ENCODE results near the gene COL25A1. TPM values are rescaled to one million over a fixed set of nuclear protein-coding genes. Genes with fewer than 3 reads are reported as not detected.

COL25A1 gene
- total RNA-seq, 1 experiment from 2014 or later = 4.2 TPM

- Histone ChIP-seq H3K4me2 (ENCODE audit: insufficient read depth, insufficient read length, low read length) (no peak overlapping the region), H2AK5ac (ENCODE audit: insufficient read length, low read length) (no peak overlapping the region), H4K20me1 (ENCODE audit: control insufficient read depth, insufficient read depth, insufficient read length) (no peaks in the 10 kb centered on the region), H2BK12ac (ENCODE audit: insufficient read length, low read depth, low read length) (no peak overlapping the region), H3K14ac (ENCODE audit: insufficient read depth, low read length) (no peak overlapping the region), H3K23ac (ENCODE audit: insufficient read length, low read depth, low read length) (no peak overlapping the region), H3K56ac (ENCODE audit: insufficient read length, low read depth, low read length) (no peak overlapping the region), H3K4me1 (ENCODE audit: insufficient read depth, low read length) (peaks cover 4% of the 10 kb centered on the region), H3K4ac (ENCODE audit: low read depth, low read length) (no peak overlapping the region), H3T11ph (ENCODE audit: low read length) (no peak overlapping the region), H4K5ac (ENCODE audit: insufficient read length, low read depth, low read length) (no peak overlapping the region), H2BK15ac (ENCODE audit: low read depth, low read length) (no peak overlapping the region), H3K27ac (ENCODE audit: insufficient read length, low read depth, low read length) (no peak overlapping the region), H3K79me2 (ENCODE audit: insufficient read depth, low read length) (no peaks in the 10 kb centered on the region), H2BK5ac (ENCODE audit: insufficient read length, low read length) (no peak overlapping the region), H3K9me3 (ENCODE audit: control insufficient read depth, low read depth, low read length) (no peaks in the 10 kb centered on the region), H3K79me1 (ENCODE audit: insufficient read depth, low read depth, low read length, poor library complexity, severe bottlenecking) (no peaks in the 10 kb centered on the region), H3K27me3 (ENCODE audit: insufficient read depth, low read length) (no peaks in the 10 kb centered on the region), H3K23me2 (ENCODE audit: insufficient read length, low read depth, low read length, poor library complexity, severe bottlenecking) (no peaks in the 10 kb centered on the region), H3K18ac (ENCODE audit: insufficient read length, low read depth, low read length) (no peak overlapping the region), H3K9ac (ENCODE audit: extremely low read depth, insufficient read length, low read length) (no peak overlapping the region), H4K8ac (replicated peaks; ENCODE audit: insufficient read length, low read depth, low read length) (no peak overlapping the region), H2BK120ac (ENCODE audit: low read depth, low read length, poor library complexity, severe bottlenecking) (no peak overlapping the region), H4K91ac (ENCODE audit: insufficient read length, low read depth, low read length) (no peak overlapping the region), H2AFZ (ENCODE audit: low read length) (no peak overlapping the region), H2BK20ac (ENCODE audit: low read depth, low read length, poor library complexity, severe bottlenecking) (no peak overlapping the region)
- WGBS (ENCODE audit: extremely low coverage, insufficient read length, low lambda C conversion rate) = no CpG with 5 or more reads among the region's 2 CpGs
- no peak for DNase-seq
- H3K4me1 Mint-ChIP-seq = peaks cover 57 to 61% of the 10 kb centered on the region in 2 experiments
- H3K9me3 Mint-ChIP-seq = no peaks in the 10 kb centered on the region
- H3K4me3 Mint-ChIP-seq = no peak overlapping the region
- no peaks in the 10 kb centered on the region for H3K36me3 Mint-ChIP-seq (ENCODE audit: insufficient read depth in 1 of 3, low read depth in 3 of 3)
- no peaks in the 10 kb centered on the region for H3K27me3 Mint-ChIP-seq (ENCODE audit: low read depth)
- no peak for TF ChIP-seq CTCF (conservative IDR thresholded peaks at IDR 0.05)
- peak overlapping the region; percentile 37 to 95 (median 94); a peak in 4 of 7 replicates for H3K27ac Mint-ChIP-seq
Observed at GRCh38 chr4:108877821-108878220, 424.6 kb downstream of the COL25A1 start.
